ENCODE data around the gene EXOC2. TPM values are rescaled to one million over a fixed set of nuclear protein-coding genes. Genes with fewer than 3 reads are reported as not detected.

The EXOC2 gene
- total RNA-seq, 2 donors from 2014 or later, result 44.1 to 46.9 TPM

DNA sequence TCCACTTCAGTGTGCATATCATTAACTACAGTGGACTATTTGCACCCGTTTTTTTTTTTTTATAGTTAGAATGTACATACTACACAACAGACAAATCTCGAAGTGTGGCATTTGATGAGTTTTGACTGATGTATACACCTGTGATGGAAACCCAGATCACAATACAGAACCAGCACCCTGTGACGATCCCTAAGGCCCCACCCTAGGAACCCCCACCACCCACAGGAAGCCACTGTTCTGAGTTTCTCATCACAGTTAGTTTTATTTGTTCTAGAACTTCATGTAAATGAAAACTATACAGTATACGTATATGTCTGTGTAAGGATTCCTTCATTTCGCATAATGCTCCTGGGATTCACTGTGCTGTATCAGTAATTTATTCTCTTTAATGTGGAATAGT, 198.5 kb downstream of the EXOC2 start:
- peaks cover 3% of the 10 kb centered on the region for H3K9me3 Mint-ChIP-seq
- H3K27ac Mint-ChIP-seq, result peak overlapping the region; percentile 95
- no peak for ATAC-seq (replicated peaks)
- H3K4me1 Mint-ChIP-seq, result peaks cover 60% of the 10 kb centered on the region
- H3K4me3 Mint-ChIP-seq, result peak overlapping the region; percentile 85
- peaks cover 100% of the 10 kb centered on the region for H3K36me3 Mint-ChIP-seq (ENCODE audit: low read depth)
- H3K27me3 Mint-ChIP-seq, result no peaks in the 10 kb centered on the region

DNA sequence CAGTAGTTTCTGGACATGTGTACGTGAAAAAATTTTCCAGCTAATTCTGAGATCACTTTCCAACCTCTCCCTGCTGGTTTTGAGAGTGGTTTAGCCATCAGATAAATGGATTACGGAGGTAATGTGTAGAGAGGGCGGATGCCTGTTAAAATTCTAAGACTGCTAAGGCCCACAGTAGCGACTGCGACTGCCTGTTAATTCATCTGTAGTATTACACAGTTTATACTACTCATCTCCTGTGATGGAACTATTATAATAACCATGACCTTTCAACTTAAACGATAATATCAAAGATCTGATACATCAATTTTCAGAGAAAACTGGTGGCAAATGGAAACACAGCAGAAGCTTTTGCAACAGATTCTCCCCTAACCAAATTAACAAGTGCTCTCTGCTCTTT, 199.1 kb downstream of the EXOC2 start:
- Mint-ChIP-seq H3K27ac (peak overlapping the region; percentile 95), H3K4me3 (peak overlapping the region; percentile 85)
- no peak for ATAC-seq (replicated peaks)

DNA sequence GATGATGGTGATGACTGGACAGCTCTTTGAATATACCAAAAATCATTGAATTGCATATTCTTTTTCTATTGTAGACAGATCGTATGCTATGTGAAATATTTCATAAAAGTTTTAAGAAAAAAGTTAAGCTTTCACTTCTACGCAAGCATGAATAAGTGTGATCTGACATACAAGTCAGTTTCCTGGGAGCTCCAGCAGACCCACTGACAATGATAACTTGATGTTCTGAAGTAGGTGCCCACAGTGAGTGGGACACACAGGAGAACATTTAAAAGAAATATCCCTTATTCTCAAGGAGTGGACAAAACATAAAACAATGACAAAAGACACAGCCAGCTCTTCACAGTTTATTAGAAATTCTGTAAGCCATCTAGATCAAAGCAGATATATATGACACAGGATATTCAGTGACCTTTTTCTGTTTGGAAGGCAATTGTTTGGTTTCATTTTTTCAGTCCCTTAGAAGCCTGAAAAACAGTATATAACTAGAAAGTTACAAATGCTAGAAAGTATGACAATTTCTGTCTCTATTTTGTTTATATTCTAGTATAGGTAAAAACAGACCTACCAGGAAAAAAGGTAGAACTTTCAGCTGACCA, 200.0 kb downstream of the EXOC2 start:
- Mint-ChIP-seq H3K27me3 (no peaks in the 10 kb centered on the region), H3K4me3 (peak overlapping the region; percentile 85), H3K4me1 (peaks cover 66% of the 10 kb centered on the region), H3K36me3 (ENCODE audit: low read depth) (peaks cover 100% of the 10 kb centered on the region), H3K9me3 (peaks cover 3% of the 10 kb centered on the region), H3K27ac (peak overlapping the region; percentile 95)
- no peak for ATAC-seq (replicated peaks)

More for the DNA sequence above, 199.1 kb downstream of the EXOC2 start:
- H3K36me3 Mint-ChIP-seq (ENCODE audit: low read depth), result peaks cover 100% of the 10 kb centered on the region
- no peaks in the 10 kb centered on the region for H3K27me3 Mint-ChIP-seq
- peaks cover 3% of the 10 kb centered on the region for H3K9me3 Mint-ChIP-seq
- H3K4me1 Mint-ChIP-seq, result peaks cover 62% of the 10 kb centered on the region

- Mint-ChIP-seq H3K4me1 (peaks cover 63% of the 10 kb centered on the region), H3K9me3 (peaks cover 3% of the 10 kb centered on the region), H3K27me3 (no peaks in the 10 kb centered on the region), H3K27ac (peak overlapping the region; percentile 95), H3K36me3 (ENCODE audit: low read depth) (peaks cover 100% of the 10 kb centered on the region), H3K4me3 (peak overlapping the region; percentile 85)
- ATAC-seq (replicated peaks), result no peak
Measured at GRCh38 chr6:492178-492577, 200.8 kb downstream of the EXOC2 start.

DNA sequence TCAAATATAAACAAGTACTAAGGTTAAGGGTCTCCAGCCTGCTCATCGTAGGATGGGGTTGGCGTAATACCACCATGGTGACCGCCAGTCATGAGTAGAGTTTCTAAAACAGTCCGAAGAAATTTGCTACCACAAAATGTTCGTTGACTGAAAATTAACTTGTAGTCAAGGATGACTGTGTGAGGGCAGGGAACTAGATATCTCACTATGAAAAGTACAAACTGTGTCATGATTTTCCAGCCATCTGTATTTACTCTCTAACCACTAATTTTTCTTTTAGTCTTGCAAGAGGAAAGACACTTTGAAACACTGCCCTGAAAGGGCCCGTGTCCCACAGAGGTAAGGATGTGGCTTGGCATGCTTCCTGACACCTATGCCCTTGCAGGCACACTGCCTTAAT, 201.7 kb downstream of the EXOC2 start:
- peaks cover 3% of the 10 kb centered on the region for H3K9me3 Mint-ChIP-seq
- no peaks in the 10 kb centered on the region for H3K27me3 Mint-ChIP-seq
- H3K4me1 Mint-ChIP-seq, result peaks cover 59% of the 10 kb centered on the region
- H3K4me3 Mint-ChIP-seq, result peak overlapping the region; percentile 85
- peaks cover 100% of the 10 kb centered on the region for H3K36me3 Mint-ChIP-seq (ENCODE audit: low read depth)
- peak overlapping the region; percentile 95 for H3K27ac Mint-ChIP-seq
- ATAC-seq (replicated peaks), result peak; percentile 66

DNA sequence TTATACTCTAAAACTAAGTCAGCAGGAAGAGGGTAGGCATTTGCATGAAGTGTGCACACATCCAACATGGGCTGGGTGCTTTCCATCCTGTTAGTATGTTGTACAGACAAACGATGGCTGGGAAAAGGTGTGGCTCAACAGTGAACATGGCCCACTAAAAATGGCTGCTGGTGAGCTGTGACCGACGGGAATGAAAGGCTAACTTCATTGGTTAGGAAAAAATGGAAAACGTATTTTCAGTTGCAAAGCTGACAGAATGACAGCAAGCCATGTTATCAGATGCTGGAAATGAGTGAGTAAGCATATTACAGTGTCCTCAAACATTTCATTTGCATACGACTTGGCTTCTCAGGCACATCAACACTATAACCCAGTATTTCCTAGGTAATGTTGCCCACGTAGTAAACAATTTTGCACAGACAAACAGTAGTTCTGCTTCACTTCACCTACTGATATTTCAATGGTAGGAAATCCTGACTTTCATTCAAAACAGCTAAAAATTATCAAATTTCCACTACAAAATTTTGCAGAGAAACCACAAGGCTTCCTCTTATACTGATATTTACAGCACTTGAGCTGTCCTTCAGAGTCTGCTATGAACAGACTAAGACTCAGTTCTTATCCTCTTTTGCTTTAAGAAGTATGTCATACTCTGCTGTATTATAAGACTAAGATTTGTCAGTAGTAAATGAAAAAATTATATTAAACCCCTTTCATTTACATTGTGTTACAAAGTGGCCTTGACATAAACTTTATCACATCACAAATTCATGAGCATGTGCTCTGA, 202.5 kb downstream of the EXOC2 start:
- peak overlapping the region; percentile 95 for H3K27ac Mint-ChIP-seq
- H3K36me3 Mint-ChIP-seq (ENCODE audit: low read depth), result peaks cover 100% of the 10 kb centered on the region
- peak overlapping the region; percentile 85 for H3K4me3 Mint-ChIP-seq
- H3K4me1 Mint-ChIP-seq, result peaks cover 51% of the 10 kb centered on the region
- H3K9me3 Mint-ChIP-seq, result no peaks in the 10 kb centered on the region
- no peaks in the 10 kb centered on the region for H3K27me3 Mint-ChIP-seq
- peak; percentile 61 for ATAC-seq (replicated peaks)

DNA sequence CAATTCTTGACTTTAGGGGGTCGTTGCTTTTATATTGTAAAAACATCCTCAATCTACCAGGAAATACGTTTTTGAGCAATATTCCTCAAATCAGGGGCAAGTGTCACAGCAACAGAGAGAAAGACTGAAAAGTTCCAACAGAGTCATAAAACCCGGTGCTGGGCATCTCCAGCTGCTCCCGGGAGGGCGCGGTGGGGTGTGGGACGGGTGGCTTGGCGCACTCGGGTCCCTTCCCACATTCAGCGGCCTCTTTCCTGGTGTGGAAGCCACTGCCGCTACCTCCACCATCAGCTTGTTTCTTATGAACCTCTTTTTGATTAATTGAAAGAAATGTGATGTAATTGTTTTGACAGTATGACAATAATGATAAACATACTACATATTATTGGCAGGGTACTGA, 203.2 kb downstream of the EXOC2 start:
- H3K27me3 Mint-ChIP-seq, result no peaks in the 10 kb centered on the region
- H3K36me3 Mint-ChIP-seq (ENCODE audit: low read depth), result peaks cover 100% of the 10 kb centered on the region
- H3K27ac Mint-ChIP-seq, result peak overlapping the region; percentile 95
- ATAC-seq (replicated peaks), result no peak
- H3K4me1 Mint-ChIP-seq, result peaks cover 52% of the 10 kb centered on the region
- H3K4me3 Mint-ChIP-seq, result peak overlapping the region; percentile 85
- H3K9me3 Mint-ChIP-seq, result no peaks in the 10 kb centered on the region

DNA sequence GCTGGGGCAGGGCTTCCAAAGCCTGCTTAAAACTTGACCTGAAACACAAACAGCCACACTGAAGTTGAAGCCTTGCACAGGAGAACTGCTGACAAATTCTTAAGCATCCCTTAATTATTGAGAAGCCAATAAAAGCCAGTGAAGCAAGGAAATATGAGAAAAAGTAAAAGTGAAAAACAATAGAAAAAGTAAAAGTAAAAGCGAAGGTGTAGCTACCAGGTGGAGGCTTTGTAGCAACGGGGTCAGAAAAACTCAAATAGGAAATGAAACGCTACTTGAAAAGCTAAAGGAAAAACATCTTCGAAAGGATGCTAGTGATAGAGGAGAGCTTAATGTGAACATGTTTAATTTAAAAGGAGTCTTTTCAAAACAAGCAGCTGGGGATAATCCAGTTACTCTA, 203.9 kb downstream of the EXOC2 start:
- H3K4me3 Mint-ChIP-seq, result peak overlapping the region; percentile 85
- H3K4me1 Mint-ChIP-seq, result peaks cover 55% of the 10 kb centered on the region
- H3K27ac Mint-ChIP-seq, result peak overlapping the region; percentile 95
- peaks cover 100% of the 10 kb centered on the region for H3K36me3 Mint-ChIP-seq (ENCODE audit: low read depth)
- H3K27me3 Mint-ChIP-seq, result no peaks in the 10 kb centered on the region
- no peak for ATAC-seq (replicated peaks)
- peaks cover 2% of the 10 kb centered on the region for H3K9me3 Mint-ChIP-seq

GRCh38 chr6:487956-488355, 205.0 kb downstream of the EXOC2 start:
- Mint-ChIP-seq H3K9me3 (peaks cover 4% of the 10 kb centered on the region), H3K4me3 (peak overlapping the region; percentile 85), H3K27me3 (no peaks in the 10 kb centered on the region), H3K36me3 (ENCODE audit: low read depth) (peaks cover 98% of the 10 kb centered on the region), H3K27ac (peak overlapping the region; percentile 95), H3K4me1 (peaks cover 56% of the 10 kb centered on the region)
- ATAC-seq (replicated peaks), result no peak

GRCh38 chr6:485655-486170, 207.2 kb downstream of the EXOC2 start:
- peaks cover 53% of the 10 kb centered on the region for H3K4me1 Mint-ChIP-seq
- H3K27me3 Mint-ChIP-seq, result no peaks in the 10 kb centered on the region
- peak overlapping the region; percentile 48 for H3K27ac Mint-ChIP-seq
- no peak for ATAC-seq (replicated peaks)
- peak overlapping the region; percentile 85 for H3K4me3 Mint-ChIP-seq
- H3K9me3 Mint-ChIP-seq, result peaks cover 13% of the 10 kb centered on the region
- peaks cover 76% of the 10 kb centered on the region for H3K36me3 Mint-ChIP-seq (ENCODE audit: low read depth)

GRCh38 chr6:484746-485145, 208.2 kb downstream of the EXOC2 start:
- Mint-ChIP-seq H3K4me1 (peaks cover 48% of the 10 kb centered on the region), H3K9me3 (peaks cover 13% of the 10 kb centered on the region), H3K27me3 (no peaks in the 10 kb centered on the region), H3K36me3 (ENCODE audit: low read depth) (peaks cover 66% of the 10 kb centered on the region), H3K4me3 (peak overlapping the region; percentile 85), H3K27ac (peak overlapping the region; percentile 97)
- ATAC-seq (replicated peaks), result peak; percentile 23

DNA sequence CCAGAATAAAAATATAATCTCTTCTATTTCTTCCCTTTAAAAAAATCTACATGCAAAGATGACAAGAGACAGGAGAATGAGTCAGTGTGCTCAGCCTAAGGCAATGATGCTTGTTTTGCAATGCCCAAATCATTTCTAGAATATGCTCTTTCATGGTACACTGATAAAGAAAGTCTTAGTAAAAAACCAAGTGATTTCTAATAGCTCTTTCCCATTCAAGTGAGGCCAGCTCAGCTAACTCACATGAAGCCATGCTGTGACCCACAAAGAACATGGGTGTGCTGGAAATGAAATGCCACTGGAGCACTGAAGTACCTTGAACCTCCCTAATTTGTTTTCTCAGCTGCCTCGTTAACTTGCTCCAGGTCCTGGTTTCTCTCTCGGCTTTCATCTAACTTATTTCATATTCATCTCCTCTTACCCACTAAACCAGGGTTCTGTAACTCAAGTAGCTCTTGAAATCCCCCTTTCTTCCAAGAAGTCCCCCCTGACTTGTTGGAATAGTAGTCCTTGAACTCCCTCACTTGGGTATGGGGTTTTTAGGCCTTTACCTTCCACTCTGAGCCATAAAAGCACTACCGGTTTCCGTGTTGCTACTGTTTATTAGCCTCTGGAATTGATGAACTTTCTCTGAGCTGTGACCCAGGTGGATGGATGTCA, 208.7 kb downstream of the EXOC2 start:
- H3K36me3 Mint-ChIP-seq (ENCODE audit: low read depth), result peaks cover 61% of the 10 kb centered on the region
- H3K27me3 Mint-ChIP-seq, result no peaks in the 10 kb centered on the region
- peaks cover 13% of the 10 kb centered on the region for H3K9me3 Mint-ChIP-seq
- H3K4me1 Mint-ChIP-seq, result peaks cover 48% of the 10 kb centered on the region
- peak overlapping the region; percentile 85 for H3K4me3 Mint-ChIP-seq
- ATAC-seq (replicated peaks), result peak; percentile 93
- peak overlapping the region; percentile 97 for H3K27ac Mint-ChIP-seq

GRCh38 chr6:475314-475713, 217.6 kb downstream of the EXOC2 start:
- no peak for ATAC-seq (replicated peaks)
- no peaks in the 10 kb centered on the region for H3K36me3 Mint-ChIP-seq (ENCODE audit: low read depth)
- peaks cover 32% of the 10 kb centered on the region for H3K4me1 Mint-ChIP-seq
- no peaks in the 10 kb centered on the region for H3K9me3 Mint-ChIP-seq
- H3K27ac Mint-ChIP-seq, result peak overlapping the region; percentile 6
- no peaks in the 10 kb centered on the region for H3K27me3 Mint-ChIP-seq
- H3K4me3 Mint-ChIP-seq, result peak overlapping the region; percentile 59

DNA sequence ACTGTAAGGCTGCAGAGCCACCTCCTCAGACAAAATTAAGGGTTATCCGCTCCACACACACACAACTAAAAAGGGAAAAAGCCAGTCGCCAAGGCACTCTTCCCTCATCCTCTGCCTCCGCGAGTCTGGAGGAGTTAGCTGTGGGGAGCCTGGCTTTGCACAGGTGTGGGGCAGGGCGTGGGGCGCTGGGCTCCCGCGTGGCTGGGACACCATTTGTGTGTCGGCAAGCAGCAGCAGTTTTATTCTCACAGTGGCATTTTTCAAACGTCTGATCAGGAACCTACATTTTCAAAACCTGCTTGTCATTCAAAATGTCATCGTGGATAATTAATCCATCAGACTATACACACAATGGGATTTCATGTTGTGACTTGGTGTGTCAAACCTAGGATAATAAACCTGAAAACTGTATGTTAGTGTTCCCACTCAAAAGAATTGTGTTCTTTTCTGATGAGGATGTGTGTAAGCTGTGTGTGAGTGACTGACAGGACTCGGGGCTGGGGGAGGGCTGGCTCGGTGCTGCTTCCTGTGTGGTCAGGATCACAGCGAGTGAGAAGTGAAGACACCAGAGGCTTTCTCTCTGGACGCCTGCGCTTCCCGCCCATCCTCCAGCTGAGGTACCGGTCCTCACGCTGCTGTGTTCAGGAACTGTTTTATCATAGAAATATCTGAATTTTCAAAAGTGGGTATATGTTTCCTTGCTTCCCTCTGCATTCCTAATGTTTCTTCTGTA, 218.3 kb downstream of the EXOC2 start:
- Mint-ChIP-seq H3K36me3 (ENCODE audit: low read depth) (no peaks in the 10 kb centered on the region), H3K4me1 (peaks cover 34% of the 10 kb centered on the region), H3K9me3 (no peaks in the 10 kb centered on the region), H3K27me3 (peaks cover 4% of the 10 kb centered on the region), H3K27ac (peak overlapping the region; percentile 6), H3K4me3 (peak overlapping the region; percentile 59)
- ATAC-seq (replicated peaks), result peak; percentile 97

All from activated T-helper 17 cell treated with anti-CD3 and anti-CD28 coated beads, Interleukin-2, amount 50 U/mL, for 72 hours (primary cell).